GM12878 (cell line): ENCODE results near the gene RDH12.

Experiments used
- MYC ChIP-seq: IDR thresholded peaks from 2 replicates; pipeline ENCODE4 v1.6.1; 2011; ENCODE audit warnings: mild to moderate bottlenecking, low read length, moderate library complexity, inconsistent platforms; ENCODE audit not compliant: insufficient read depth, insufficient replicate concordance, insufficient read length, severe bottlenecking
- NR2C2 ChIP-seq: IDR thresholded peaks from 2 replicates; pipeline ENCODE4 v1.6.1; 2011; ENCODE audit warnings: borderline replicate concordance, low read depth; ENCODE audit not compliant: control insufficient read depth, insufficient read length
- ZNF274 ChIP-seq: IDR thresholded peaks from one replicate; pipeline ENCODE4 v1.8.0; 2011; ENCODE audit not compliant: insufficient read length, insufficient read depth

DNA sequence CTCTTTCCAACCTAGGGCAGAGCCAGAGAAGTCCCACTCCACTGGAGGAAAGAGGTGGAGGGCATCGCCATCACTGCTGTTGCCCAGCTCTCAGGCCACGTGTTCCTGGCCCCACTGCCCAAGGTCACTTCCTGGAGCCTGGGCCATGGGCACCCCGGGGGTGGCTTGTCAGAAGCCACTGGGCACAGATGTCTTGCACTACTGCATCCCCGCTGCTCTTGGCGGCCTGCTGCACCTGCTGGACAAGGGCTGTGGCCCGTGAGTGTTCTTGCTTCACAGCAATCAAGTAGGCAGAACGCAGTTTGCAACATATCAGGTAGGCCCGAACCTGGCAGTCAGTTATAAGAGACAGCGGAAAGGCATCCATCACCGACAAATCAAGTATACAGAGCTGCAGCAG lies 46.6 kb downstream of the RDH12 start:
- TF ChIP-seq ZNF274 (no peak), MYC (no peak), NR2C2 (no peak)
